GM21717 (cell line): Measurements from ENCODE around the gene SLC47A2.

ENCODE experiments used
- ATAC-seq: cut with Tn5 transposase; IDR thresholded peaks from one replicate; pipeline ENCODE4 v1.9.1; 2021; ENCODE audit warnings: mild to moderate bottlenecking, moderate library complexity; ENCODE audit not compliant: unreplicated experiment

Gene SLC47A2

GRCh38 chr17:19646788-19647696, 69.3 kb downstream of the SLC47A2 start:
- ATAC-seq: no peak

- no peak for ATAC-seq
Observed at GRCh38 chr17:19645734-19646201, 70.6 kb downstream of the SLC47A2 start.

- no peak for ATAC-seq
Observed at GRCh38 chr17:19644493-19645210, 71.7 kb downstream of the SLC47A2 start.

GRCh38 chr17:19642373-19642893, 74.0 kb downstream of the SLC47A2 start:
- no peak for ATAC-seq

- no peak for ATAC-seq
Observed at GRCh38 chr17:19641687-19642372, 74.6 kb downstream of the SLC47A2 start.

- no peak for ATAC-seq
Observed at GRCh38 chr17:19631905-19632304, 84.5 kb downstream of the SLC47A2 start.

GRCh38 chr17:19630661-19631060, 85.7 kb downstream of the SLC47A2 start:
- no peak for ATAC-seq

GRCh38 chr17:19630035-19630434, 86.3 kb downstream of the SLC47A2 start:
- no peak for ATAC-seq

- ATAC-seq: no peak
Observed at GRCh38 chr17:19629449-19629848, 86.9 kb downstream of the SLC47A2 start.
